ENCODE measurements around the gene CHL1.

Gene CHL1

GRCh38 chr3:184976-185375 lies 11.6 kb upstream of the CHL1 start:
- no peak for TF ChIP-seq CTCF (IDR thresholded peaks at IDR 0.05; ENCODE audit: insufficient read depth, missing control alignments)
- FAIRE-seq (no peak), DNase-seq (ENCODE audit: insufficient read length, low spot score) (no peak)

GRCh38 chr3:192215-192929 lies 4.2 kb upstream of the CHL1 start:
- TF ChIP-seq CTCF (IDR thresholded peaks at IDR 0.05; ENCODE audit: insufficient read depth, missing control alignments) = no peak
- no peak for DNase-seq (ENCODE audit: insufficient read length, low spot score)
- FAIRE-seq = no peak

GRCh38 chr3:194001-194400 lies 2.6 kb upstream of the CHL1 start:
- FAIRE-seq = no peak
- DNase-seq (ENCODE audit: insufficient read length, low spot score) = no peak
- no peak for TF ChIP-seq CTCF (IDR thresholded peaks at IDR 0.05; ENCODE audit: insufficient read depth, missing control alignments)

- DNase-seq (ENCODE audit: insufficient read length, low spot score) (no peak), FAIRE-seq (no peak)
- no peak for TF ChIP-seq CTCF (IDR thresholded peaks at IDR 0.05; ENCODE audit: insufficient read depth, missing control alignments)
These were observed 2.1 kb upstream of the CHL1 start for GRCh38 chr3:194421-194820.

- DNase-seq (ENCODE audit: insufficient read length, low spot score) = no peak
- TF ChIP-seq CTCF (IDR thresholded peaks at IDR 0.05; ENCODE audit: insufficient read depth, missing control alignments) = no peak
- FAIRE-seq = no peak
These were observed 897 bp upstream of the CHL1 start for GRCh38 chr3:195666-196065.

GRCh38 chr3:197149-197827 lies 725 bp downstream of the CHL1 start:
- FAIRE-seq (no peak), DNase-seq (ENCODE audit: insufficient read length, low spot score) (no peak)
- TF ChIP-seq CTCF (IDR thresholded peaks at IDR 0.05; ENCODE audit: insufficient read depth, missing control alignments) = no peak

GRCh38 chr3:197828-198491 lies 1.4 kb downstream of the CHL1 start:
- DNase-seq (ENCODE audit: insufficient read length, low spot score) (no peak), FAIRE-seq (no peak)
- no peak for TF ChIP-seq CTCF (IDR thresholded peaks at IDR 0.05; ENCODE audit: insufficient read depth, missing control alignments)

Data from D721Med (cell line).